Smooth muscle cell (in vitro differentiated cells): Measurements from ENCODE around the gene SMC4. TPM values are rescaled to one million over a fixed set of nuclear protein-coding genes. Genes with fewer than 3 reads are reported as not detected.

Experiments
- DNase-seq: peaks from one replicate; lab custom pipeline; 2025; ENCODE audit not compliant: unreplicated experiment; lab: John Stamatoyannopoulos, UW
- H2AFZ ChIP-seq: fragments of 200-600 bp; sonication (generic); 2 replicates; pipeline ENCODE4 v1.6.0; 2016; ENCODE audit warnings: antibody characterized with exemption, low read depth, mild to moderate bottlenecking
- H3F3A ChIP-seq: fragments of 200-600 bp; sonication (generic); 2 replicates; pipeline ENCODE4 v1.6.0; 2017; ENCODE audit warnings: antibody characterized with exemption, low read depth
- H3K27ac ChIP-seq: fragments of 200-600 bp; sonication (generic); 2 replicates; pipeline ENCODE4 v1.5.1; 2016; ENCODE audit warnings: low read depth, mild to moderate bottlenecking
- H3K27me3 ChIP-seq: fragments of 200-600 bp; sonication (generic); 2 replicates; pipeline ENCODE4 v1.6.1; 2016; ENCODE audit warnings: low read depth, mild to moderate bottlenecking
- H3K36me3 ChIP-seq: fragments of 200-600 bp; sonication (generic); 2 replicates; pipeline ENCODE4 v1.5.1; 2016; ENCODE audit warnings: low read depth
- H3K4me1 ChIP-seq: fragments of 200-600 bp; sonication (generic); 2 replicates; pipeline ENCODE4 v1.5.1; 2016; ENCODE audit warnings: low read depth
- H3K4me2 ChIP-seq: fragments of 200-600 bp; sonication (generic); 2 replicates; pipeline ENCODE4 v1.6.0; 2016; ENCODE audit warnings: mild to moderate bottlenecking
- H3K4me3 ChIP-seq: fragments of 200-600 bp; sonication (generic); 2 replicates; pipeline ENCODE4 v1.5.1; 2016; ENCODE audit warnings: mild to moderate bottlenecking
- H3K79me2 ChIP-seq: fragments of 200-600 bp; sonication (generic); 2 replicates; pipeline ENCODE4 v1.6.0; 2016; ENCODE audit warnings: low read depth, mild to moderate bottlenecking
- H3K9ac ChIP-seq: fragments of 200-600 bp; sonication (generic); 2 replicates; pipeline ENCODE4 v1.6.0; 2016; ENCODE audit warnings: low read depth
- H3K9me3 ChIP-seq: fragments of 200-600 bp; sonication (generic); replicated peaks from 2 replicates; pipeline ENCODE4 v1.5.1; 2016; ENCODE audit warnings: low read depth
- H4K20me1 ChIP-seq: fragments of 200-600 bp; sonication (generic); 2 replicates; pipeline ENCODE4 v1.6.0; 2016; ENCODE audit warnings: low read depth
- WGBS: methylation state at CpG from one replicate; pipeline ENCODE4 v1.1.7; 2016; ENCODE audit warnings: low lambda C conversion rate; 5-methylcytosine and 5-hydroxymethylcytosine counted together
- polyA plus RNA-seq: library from polyadenylated mRNA; unstranded; fragments of >200 nt; fragmentation: Nextera tagmentation; extraction: Ambion mirVana; gene quantifications from 2 replicates; pipeline ENCODE4 v1.2.1, GENCODE V29; 2016
- total RNA-seq: library from RNA; depleted of rRNA; stranded (reverse); fragments of >200 nt; gene quantifications from 2 replicates; pipeline ENCODE4 v1.2.3, GENCODE V29; 2014
- TF ChIP-seq, protein P1 (sequence below): fragments of 200-600 bp; sonication (generic); IDR thresholded peaks from 2 replicates; pipeline ENCODE4 v1.5.1; 2017; ENCODE audit warnings: borderline replicate concordance, mild to moderate bottlenecking, antibody characterized with exemption; ENCODE audit not compliant: insufficient read depth, poor library complexity, severe bottlenecking

The SMC4 gene
- total and polyA plus RNA-seq, 2 experiments from 2014 or later: 55.1 to 122 TPM

- peaks cover 14% of the 10 kb centered on the region for H3K79me2 ChIP-seq
- H3K27ac ChIP-seq: no peak overlapping the region
- H4K20me1 ChIP-seq: no peaks in the 10 kb centered on the region
- no peak for DNase-seq
- WGBS: 97% methylated on average over 11 of the region's 11 CpGs
- no peak overlapping the region for H3K9ac ChIP-seq
- H3K9me3 ChIP-seq: no peaks in the 10 kb centered on the region
- no peak overlapping the region for H3K4me2 ChIP-seq
- no peaks in the 10 kb centered on the region for H3K4me1 ChIP-seq
- TF ChIP-seq, protein P1, sequence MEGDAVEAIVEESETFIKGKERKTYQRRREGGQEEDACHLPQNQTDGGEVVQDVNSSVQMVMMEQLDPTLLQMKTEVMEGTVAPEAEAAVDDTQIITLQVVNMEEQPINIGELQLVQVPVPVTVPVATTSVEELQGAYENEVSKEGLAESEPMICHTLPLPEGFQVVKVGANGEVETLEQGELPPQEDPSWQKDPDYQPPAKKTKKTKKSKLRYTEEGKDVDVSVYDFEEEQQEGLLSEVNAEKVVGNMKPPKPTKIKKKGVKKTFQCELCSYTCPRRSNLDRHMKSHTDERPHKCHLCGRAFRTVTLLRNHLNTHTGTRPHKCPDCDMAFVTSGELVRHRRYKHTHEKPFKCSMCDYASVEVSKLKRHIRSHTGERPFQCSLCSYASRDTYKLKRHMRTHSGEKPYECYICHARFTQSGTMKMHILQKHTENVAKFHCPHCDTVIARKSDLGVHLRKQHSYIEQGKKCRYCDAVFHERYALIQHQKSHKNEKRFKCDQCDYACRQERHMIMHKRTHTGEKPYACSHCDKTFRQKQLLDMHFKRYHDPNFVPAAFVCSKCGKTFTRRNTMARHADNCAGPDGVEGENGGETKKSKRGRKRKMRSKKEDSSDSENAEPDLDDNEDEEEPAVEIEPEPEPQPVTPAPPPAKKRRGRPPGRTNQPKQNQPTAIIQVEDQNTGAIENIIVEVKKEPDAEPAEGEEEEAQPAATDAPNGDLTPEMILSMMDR: no peak
- H3K4me3 ChIP-seq: no peak overlapping the region
- H3F3A ChIP-seq: no peaks in the 10 kb centered on the region
- H3K27me3 ChIP-seq: no peaks in the 10 kb centered on the region
- H3K36me3 ChIP-seq: peaks cover 38% of the 10 kb centered on the region
- no peak overlapping the region for H2AFZ ChIP-seq
Observed at GRCh38 chr3:160427832-160428424, 28.5 kb downstream of the SMC4 start.

DNA sequence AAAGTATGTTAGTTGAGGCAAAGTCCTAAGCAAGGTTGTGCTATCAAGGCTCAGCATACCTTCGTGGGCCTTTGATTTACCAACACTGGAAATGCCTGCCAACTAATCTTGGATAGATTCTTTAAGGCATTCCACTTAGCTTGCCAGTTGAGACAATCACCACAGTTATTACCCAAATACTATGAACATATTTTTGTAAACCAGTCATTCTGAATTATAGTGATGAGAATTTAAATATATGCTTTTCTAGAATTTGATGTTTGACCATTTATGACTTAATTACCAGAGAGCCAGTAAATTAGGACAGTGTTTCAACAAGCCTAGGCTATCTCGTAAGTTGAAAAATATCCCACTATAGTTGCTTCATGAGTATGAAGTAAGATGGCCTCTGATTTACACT, 34.6 kb downstream of the SMC4 start:
- peaks cover 3% of the 10 kb centered on the region for H3F3A ChIP-seq
- H3K4me1 ChIP-seq: no peaks in the 10 kb centered on the region
- WGBS: 83% methylated on average over 2 of the region's 2 CpGs
- H3K4me3 ChIP-seq: no peak overlapping the region
- no peak overlapping the region for H3K4me2 ChIP-seq
- TF ChIP-seq, protein P1: no peak
- no peak overlapping the region for H3K9ac ChIP-seq
- H3K79me2 ChIP-seq: no peaks in the 10 kb centered on the region
- DNase-seq: no peak
- no peak overlapping the region for H2AFZ ChIP-seq
- H3K27ac ChIP-seq: no peak overlapping the region
- H3K9me3 ChIP-seq: no peaks in the 10 kb centered on the region
- no peaks in the 10 kb centered on the region for H4K20me1 ChIP-seq
- peaks cover 33% of the 10 kb centered on the region for H3K36me3 ChIP-seq
- no peaks in the 10 kb centered on the region for H3K27me3 ChIP-seq

DNA sequence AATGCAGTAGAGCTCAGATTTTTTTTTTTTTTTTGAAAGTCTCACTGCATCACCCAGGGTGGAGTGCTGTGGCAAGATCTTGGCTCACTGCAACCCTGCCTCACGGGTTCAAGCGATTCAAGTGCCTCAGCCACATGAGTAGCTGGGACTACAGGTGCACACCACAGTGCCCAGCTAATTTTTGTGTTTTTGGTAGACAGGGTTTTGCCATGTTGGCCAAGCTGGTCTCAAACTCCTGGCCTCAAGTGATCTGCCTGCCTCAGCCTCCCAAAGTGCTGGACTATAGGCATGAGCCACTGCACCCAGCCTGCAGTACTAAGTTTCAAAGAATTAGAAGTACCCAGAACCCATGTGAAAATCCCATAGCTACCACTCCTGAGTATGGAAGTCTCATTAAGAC, 35.6 kb downstream of the SMC4 start:
- 98% methylated on average over 2 of the region's 2 CpGs for WGBS
- H3K27ac ChIP-seq: no peak overlapping the region
- no peak overlapping the region for H3K9ac ChIP-seq
- no peak for DNase-seq
- H3K4me3 ChIP-seq: no peak overlapping the region
- H3K4me1 ChIP-seq: no peaks in the 10 kb centered on the region
- no peaks in the 10 kb centered on the region for H3K27me3 ChIP-seq
- no peak overlapping the region for H2AFZ ChIP-seq
- no peak overlapping the region for H3K4me2 ChIP-seq
- TF ChIP-seq, protein P1: no peak
- no peaks in the 10 kb centered on the region for H3K9me3 ChIP-seq
- no peaks in the 10 kb centered on the region for H3K79me2 ChIP-seq
- peaks cover 3% of the 10 kb centered on the region for H3F3A ChIP-seq
- no peaks in the 10 kb centered on the region for H4K20me1 ChIP-seq
- H3K36me3 ChIP-seq: peaks cover 33% of the 10 kb centered on the region

- Histone ChIP-seq H3K4me1 (no peaks in the 10 kb centered on the region), H3K9me3 (no peaks in the 10 kb centered on the region), H3K79me2 (no peaks in the 10 kb centered on the region), H3K9ac (no peak overlapping the region), H3K4me3 (no peak overlapping the region), H3K4me2 (no peak overlapping the region), H3K27ac (no peak overlapping the region), H3K27me3 (no peaks in the 10 kb centered on the region), H3K36me3 (peaks cover 28% of the 10 kb centered on the region), H2AFZ (no peak overlapping the region), H4K20me1 (no peaks in the 10 kb centered on the region), H3F3A (peaks cover 3% of the 10 kb centered on the region)
- 93% methylated on average over 1 of the region's 1 CpG for WGBS
- DNase-seq: no peak
- TF ChIP-seq, protein P1: no peak
Observed at GRCh38 chr3:160435747-160436146, 36.3 kb downstream of the SMC4 start.
